Esophagus squamous epithelium (tissue), 4 donors: ENCODE measurements around the gene CEP112.

ENCODE experiments used
- POLR2A ChIP-seq, 4 donors: fragments of 450-650 bp; IDR thresholded peaks; one replicate each; pipeline ENCODE4 v1.6.1; 2017; ENCODE audit warnings: antibody characterized with exemption in 4 of 4, mild to moderate bottlenecking in 4 of 4, moderate library complexity in 3 of 4
- TF ChIP-seq, protein P1 (sequence below), 6 experiments: fragments of 450-650 bp in 4 of 6; fragments of 200-600 bp in 2 of 6; sonication (generic) in 2 of 6; IDR thresholded peaks; one replicate each; pipeline ENCODE4 v1.5.1; 2016 to 2019; ENCODE audit warnings: antibody characterized with exemption in 6 of 6, mild to moderate bottlenecking in 4 of 6, moderate library complexity in 4 of 6

DNA sequence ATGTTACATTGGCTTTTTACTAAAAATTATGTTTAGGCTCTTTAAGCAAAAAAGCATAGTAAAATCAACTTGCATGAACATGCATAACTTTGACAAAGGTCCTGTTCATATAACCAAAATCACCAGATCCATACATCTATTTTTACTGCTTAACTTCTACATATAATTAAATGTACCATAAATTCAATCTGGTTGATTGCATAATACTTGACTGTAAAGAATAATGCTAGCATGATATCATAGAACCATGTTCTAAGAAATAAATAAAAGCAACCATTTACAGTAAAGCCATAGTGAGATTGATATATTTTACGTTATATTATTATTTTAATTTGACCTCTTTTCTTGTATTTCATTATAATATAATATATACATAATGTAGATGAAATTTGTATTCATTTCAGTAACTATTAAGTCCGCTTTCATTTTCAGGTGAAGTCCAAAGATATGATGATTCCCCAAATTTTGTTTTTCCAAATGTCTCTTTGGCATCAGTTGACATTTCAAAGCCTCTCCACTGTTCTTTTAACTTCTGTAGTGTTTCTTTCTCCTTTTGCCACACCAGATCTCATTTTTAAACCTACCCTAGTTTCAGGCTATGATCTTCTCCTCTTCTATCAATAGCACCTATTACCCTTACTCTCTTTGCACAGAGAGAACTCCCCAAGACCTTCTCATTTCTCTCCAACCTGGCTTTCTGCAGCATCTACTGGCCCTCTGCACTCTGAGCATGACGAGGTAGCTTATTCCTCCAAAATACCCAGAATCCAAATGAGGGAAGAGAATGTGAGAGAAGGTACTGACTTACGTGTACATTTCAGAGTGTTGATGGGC, 35.5 kb upstream of the CEP112 start:
- TF ChIP-seq, protein P1, sequence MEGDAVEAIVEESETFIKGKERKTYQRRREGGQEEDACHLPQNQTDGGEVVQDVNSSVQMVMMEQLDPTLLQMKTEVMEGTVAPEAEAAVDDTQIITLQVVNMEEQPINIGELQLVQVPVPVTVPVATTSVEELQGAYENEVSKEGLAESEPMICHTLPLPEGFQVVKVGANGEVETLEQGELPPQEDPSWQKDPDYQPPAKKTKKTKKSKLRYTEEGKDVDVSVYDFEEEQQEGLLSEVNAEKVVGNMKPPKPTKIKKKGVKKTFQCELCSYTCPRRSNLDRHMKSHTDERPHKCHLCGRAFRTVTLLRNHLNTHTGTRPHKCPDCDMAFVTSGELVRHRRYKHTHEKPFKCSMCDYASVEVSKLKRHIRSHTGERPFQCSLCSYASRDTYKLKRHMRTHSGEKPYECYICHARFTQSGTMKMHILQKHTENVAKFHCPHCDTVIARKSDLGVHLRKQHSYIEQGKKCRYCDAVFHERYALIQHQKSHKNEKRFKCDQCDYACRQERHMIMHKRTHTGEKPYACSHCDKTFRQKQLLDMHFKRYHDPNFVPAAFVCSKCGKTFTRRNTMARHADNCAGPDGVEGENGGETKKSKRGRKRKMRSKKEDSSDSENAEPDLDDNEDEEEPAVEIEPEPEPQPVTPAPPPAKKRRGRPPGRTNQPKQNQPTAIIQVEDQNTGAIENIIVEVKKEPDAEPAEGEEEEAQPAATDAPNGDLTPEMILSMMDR (IDR thresholded peaks at IDR 0.05): no peak
- no peak for TF ChIP-seq POLR2A (IDR thresholded peaks at IDR 0.05)
